ENCODE results near the gene CDK6. TPM values are rescaled to one million over a fixed set of nuclear protein-coding genes. Genes with fewer than 3 reads are reported as not detected.

The CDK6 gene
- total and polyA plus RNA-seq, 2 experiments from 2014 or later: 7.4 to 23.7 TPM

GRCh38 chr7:92729172-92729571 lies 107.2 kb downstream of the CDK6 start:
- Histone ChIP-seq H3K4me2 (no peak overlapping the region), H4K20me1 (replicated peaks; ENCODE audit: insufficient read depth) (no peaks in the 10 kb centered on the region), H3K36me3 (ENCODE audit: insufficient read depth) (no peaks in the 10 kb centered on the region), H3F3A (replicated peaks; ENCODE audit: low read depth) (no peaks in the 10 kb centered on the region), H2AFZ (no peak overlapping the region), H3K27me3 (ENCODE audit: insufficient read depth) (no peaks in the 10 kb centered on the region), H3K4me3 (no peak overlapping the region), H3K79me2 (replicated peaks; ENCODE audit: insufficient read depth) (no peaks in the 10 kb centered on the region), H3K4me1 (ENCODE audit: insufficient read depth) (peaks cover 8% of the 10 kb centered on the region), H3K27ac (ENCODE audit: low read depth) (no peak overlapping the region), H3K9me2 (ENCODE audit: insufficient read depth) (no peaks in the 10 kb centered on the region)
- TF ChIP-seq ETS1 (IDR thresholded peaks at IDR 0.05) (no peak), JUNB (IDR thresholded peaks at IDR 0.05; ENCODE audit: unreplicated experiment) (no peak), EZH2 (IDR thresholded peaks at IDR 0.05; ENCODE audit: low read depth, unreplicated experiment) (no peak), NANOG (IDR thresholded peaks at IDR 0.05; ENCODE audit: borderline replicate concordance) (no peak), ZNF462 (CRISPR knock-in tag; IDR thresholded peaks at IDR 0.05) (no peak), EZH2phosphoT487 (IDR thresholded peaks at IDR 0.05; ENCODE audit: unreplicated experiment) (no peak), POLR2AphosphoS5 (IDR thresholded peaks at IDR 0.05; ENCODE audit: low read depth) (no peak), ZNF114 (CRISPR knock-in tag; IDR thresholded peaks at IDR 0.05) (no peak), REST (IDR thresholded peaks at IDR 0.05; ENCODE audit: unreplicated experiment) (no peak)
- Mint-ChIP-seq H3K27ac (no peak overlapping the region), H3K4me3 (no peak overlapping the region), H3K4me1 (peaks cover 13% of the 10 kb centered on the region), H3K27me3 (ENCODE audit: insufficient read depth, low read depth, poor library complexity) (no peaks in the 10 kb centered on the region), H3K9me3 (no peaks in the 10 kb centered on the region), H3K36me3 (ENCODE audit: low read depth) (peaks cover 6% of the 10 kb centered on the region)
- DNase-seq (ENCODE audit: low spot score): no peak
- ATAC-seq: no peak
